ENCODE measurements around the gene TIMP3. TPM values are rescaled to one million over a fixed set of nuclear protein-coding genes. Genes with fewer than 3 reads are reported as not detected.

TIMP3 gene
- total RNA-seq, 2 donors from 2014 or later, result 6.3 to 17.1 TPM

- WGBS, 2 experiments (ENCODE audit: insufficient coverage in 1 of 2, insufficient read length in 1 of 2), result 62 to 83% methylated on average over 12 to 20 of the region's 20 CpGs
- Histone ChIP-seq H3K27ac (ENCODE audit: low read depth, low read length) (peak overlapping the region; percentile 70), H3K27me3 (ENCODE audit: control insufficient read depth, insufficient read depth, low read length, poor library complexity, severe bottlenecking) (no peaks in the 10 kb centered on the region), H3K9ac (ENCODE audit: extremely low read depth, low read length, poor library complexity, severe bottlenecking) (no peak overlapping the region), H3K9me3 (ENCODE audit: control insufficient read depth, low read length) (no peaks in the 10 kb centered on the region), H3K4me3 (ENCODE audit: low read length) (no peak overlapping the region), H3K36me3 (ENCODE audit: control insufficient read depth, insufficient read depth, low read length) (no peaks in the 10 kb centered on the region), H3K4me1 (ENCODE audit: control insufficient read depth, insufficient read depth, low read length) (peaks cover 5% of the 10 kb centered on the region)
- peak; percentile 61 for DNase-seq
- H3K4me3 Mint-ChIP-seq, result no peak overlapping the region
- no peaks in the 10 kb centered on the region for H3K9me3 Mint-ChIP-seq
- H3K27me3 Mint-ChIP-seq (ENCODE audit: insufficient read depth), result no peaks in the 10 kb centered on the region
- peaks cover 7% of the 10 kb centered on the region for H3K4me1 Mint-ChIP-seq
- no peak for TF ChIP-seq CTCF (conservative IDR thresholded peaks at IDR 0.05)
- H3K36me3 Mint-ChIP-seq (ENCODE audit: low read depth), result no peaks in the 10 kb centered on the region
- H3K27ac Mint-ChIP-seq, result no peak overlapping the region
Measured at GRCh38 chr22:32880893-32881596, 79.5 kb downstream of the TIMP3 start.

- H3K27ac ChIP-seq (ENCODE audit: low read depth, low read length), result no peak overlapping the region
- H3K9ac ChIP-seq (ENCODE audit: extremely low read depth, low read length, poor library complexity, severe bottlenecking), result no peak overlapping the region
- WGBS, 2 experiments (ENCODE audit: insufficient coverage in 1 of 2, insufficient read length in 1 of 2), result 92% methylated on average over 4 of the region's 4 CpGs; no CpG with 5 or more reads in 1 of the 2 experiments
- Mint-ChIP-seq H3K9me3 (no peaks in the 10 kb centered on the region), H3K36me3 (ENCODE audit: low read depth) (no peaks in the 10 kb centered on the region), H3K4me1 (peaks cover 7% of the 10 kb centered on the region), H3K4me3 (no peak overlapping the region), H3K27me3 (ENCODE audit: insufficient read depth) (no peaks in the 10 kb centered on the region), H3K27ac (no peak overlapping the region)
- peaks cover 5% of the 10 kb centered on the region for H3K4me1 ChIP-seq (ENCODE audit: control insufficient read depth, insufficient read depth, low read length)
- no peak overlapping the region for H3K4me3 ChIP-seq (ENCODE audit: low read length)
- no peaks in the 10 kb centered on the region for H3K9me3 ChIP-seq (ENCODE audit: control insufficient read depth, low read length)
- TF ChIP-seq CTCF (conservative IDR thresholded peaks at IDR 0.05), result no peak
- no peak for DNase-seq
- no peaks in the 10 kb centered on the region for H3K36me3 ChIP-seq (ENCODE audit: control insufficient read depth, insufficient read depth, low read length)
- no peaks in the 10 kb centered on the region for H3K27me3 ChIP-seq (ENCODE audit: control insufficient read depth, insufficient read depth, low read length, poor library complexity, severe bottlenecking)
Measured at GRCh38 chr22:32882360-32882755, 80.9 kb downstream of the TIMP3 start.

GRCh38 chr22:32882774-32883530, 81.4 kb downstream of the TIMP3 start:
- no peak overlapping the region for H3K4me3 ChIP-seq (ENCODE audit: low read length)
- no peaks in the 10 kb centered on the region for H3K27me3 ChIP-seq (ENCODE audit: control insufficient read depth, insufficient read depth, low read length, poor library complexity, severe bottlenecking)
- Mint-ChIP-seq H3K9me3 (no peaks in the 10 kb centered on the region), H3K4me1 (peaks cover 7% of the 10 kb centered on the region), H3K36me3 (ENCODE audit: low read depth) (no peaks in the 10 kb centered on the region), H3K4me3 (no peak overlapping the region), H3K27ac (no peak overlapping the region), H3K27me3 (ENCODE audit: insufficient read depth) (no peaks in the 10 kb centered on the region)
- 82 to 88% methylated on average over 3 to 5 of the region's 6 CpGs for WGBS, 2 experiments (ENCODE audit: insufficient coverage in 1 of 2, insufficient read length in 1 of 2)
- no peak for TF ChIP-seq CTCF (conservative IDR thresholded peaks at IDR 0.05)
- H3K9ac ChIP-seq (ENCODE audit: extremely low read depth, low read length, poor library complexity, severe bottlenecking), result no peak overlapping the region
- no peaks in the 10 kb centered on the region for H3K9me3 ChIP-seq (ENCODE audit: control insufficient read depth, low read length)
- no peak overlapping the region for H3K27ac ChIP-seq (ENCODE audit: low read depth, low read length)
- H3K36me3 ChIP-seq (ENCODE audit: control insufficient read depth, insufficient read depth, low read length), result no peaks in the 10 kb centered on the region
- peaks cover 5% of the 10 kb centered on the region for H3K4me1 ChIP-seq (ENCODE audit: control insufficient read depth, insufficient read depth, low read length)
- DNase-seq, result no peak
